HG02973 (cell line): ENCODE results near the gene EHBP1L1.
A peak's percentile ranks its signal among the peaks of the same experiment; 100 is the strongest.

Source experiments
- ATAC-seq: cut with Tn5 transposase; IDR thresholded peaks from one replicate; pipeline ENCODE4 v1.9.1; 2021; ENCODE audit warnings: moderate library complexity; ENCODE audit not compliant: unreplicated experiment

EHBP1L1 gene

GRCh38 chr11:65575568-65576231, at the start of gene EHBP1L1:
Gene EHBP1L1 (plus strand): TSS chr11:65576053. CDS start chr11:65576303, 250 bp downstream.
- no peak for ATAC-seq

- ATAC-seq, result no peak
Observed at GRCh38 chr11:65526744-65527143, 49.1 kb upstream of the EHBP1L1 start.

GRCh38 chr11:65528819-65529350, 47.0 kb upstream of the EHBP1L1 start:
- no peak for ATAC-seq

GRCh38 chr11:65529475-65530156, 46.2 kb upstream of the EHBP1L1 start:
- no peak for ATAC-seq

GRCh38 chr11:65530157-65530496, 45.7 kb upstream of the EHBP1L1 start:
- no peak for ATAC-seq

GRCh38 chr11:65532388-65533064, 43.3 kb upstream of the EHBP1L1 start:
- no peak for ATAC-seq

- no peak for ATAC-seq
Observed at GRCh38 chr11:65535102-65535501, 40.8 kb upstream of the EHBP1L1 start.

- ATAC-seq, result no peak
Observed at GRCh38 chr11:65536412-65537295, 39.2 kb upstream of the EHBP1L1 start.

GRCh38 chr11:65537296-65537597, 38.6 kb upstream of the EHBP1L1 start:
- no peak for ATAC-seq

GRCh38 chr11:65537620-65538231, 38.1 kb upstream of the EHBP1L1 start:
- no peak for ATAC-seq

GRCh38 chr11:65538232-65538914, 37.5 kb upstream of the EHBP1L1 start:
- ATAC-seq, result no peak

- no peak for ATAC-seq
Observed at GRCh38 chr11:65538915-65539743, 36.7 kb upstream of the EHBP1L1 start.

GRCh38 chr11:65539744-65540289, 36.0 kb upstream of the EHBP1L1 start:
- ATAC-seq, result peak; percentile 38

GRCh38 chr11:65540290-65541092, 35.4 kb upstream of the EHBP1L1 start:
- peak; percentile 58 for ATAC-seq

- no peak for ATAC-seq
Observed at GRCh38 chr11:65541093-65541982, 34.5 kb upstream of the EHBP1L1 start.

- no peak for ATAC-seq
Observed at GRCh38 chr11:65542738-65543390, 33.0 kb upstream of the EHBP1L1 start.

GRCh38 chr11:65545853-65546216, 30.0 kb upstream of the EHBP1L1 start:
- ATAC-seq, result no peak
